Measurements from ENCODE around the gene CST4. TPM values are rescaled to one million over a fixed set of nuclear protein-coding genes. Genes with fewer than 3 reads are reported as not detected.

The CST4 gene
- total RNA-seq, 1 experiment from 2014 or later = not detected

GRCh38 chr20:23691675-23692074 lies 2.8 kb upstream of the CST4 start:
- CTCF ChIA-PET = interaction anchor here (0.7 kb wide), 1 partner anchor 197 kb away, joined by 3 read pairs; no protein-coding TSS in a partner anchor
- no peak overlapping the region for H3K4me3 Mint-ChIP-seq

GRCh38 chr20:23690581-23690980 lies 1.7 kb upstream of the CST4 start:
- H3K4me3 Mint-ChIP-seq = no peak overlapping the region
- POLR2A ChIA-PET = no interaction called here

More at GRCh38 chr20:23691675-23692074, 2.8 kb upstream of the CST4 start:
- POLR2A ChIA-PET = no interaction called here
- DNase-seq (ENCODE audit: low spot score) = no peak
- no peak overlapping the region for H3K27ac Mint-ChIP-seq
- H3K36me3 Mint-ChIP-seq = no peaks in the 10 kb centered on the region; the same call in 1 of the 2 replicates
- peaks cover 23% of the 10 kb centered on the region for H3K27me3 Mint-ChIP-seq (ENCODE audit: low read depth)
- peaks cover 42% of the 10 kb centered on the region for H3K4me1 Mint-ChIP-seq
- ATAC-seq = no peak
- TF ChIP-seq GRHL2 (CRISPR knock-in tag; IDR thresholded peaks at IDR 0.05; ENCODE audit: insufficient replicate concordance, severe bottlenecking) (no peak), FOXK1 (CRISPR knock-in tag; IDR thresholded peaks at IDR 0.05) (no peak), EMX1 (CRISPR knock-in tag; IDR thresholded peaks at IDR 0.05) (no peak), IRF2 (CRISPR knock-in tag; IDR thresholded peaks at IDR 0.05; ENCODE audit: borderline replicate concordance, low read depth) (no peak), ATF6 (CRISPR knock-in tag; IDR thresholded peaks at IDR 0.05) (no peak), HMGA2 (CRISPR knock-in tag; IDR thresholded peaks at IDR 0.05) (no peak), SP1 (CRISPR knock-in tag; conservative IDR thresholded peaks at IDR 0.05) (no peak), AFF4 (CRISPR knock-in tag; IDR thresholded peaks at IDR 0.05; ENCODE audit: borderline replicate concordance) (no peak), ZNF671 (CRISPR knock-in tag; IDR thresholded peaks at IDR 0.05) (no peak), STAT6 (CRISPR knock-in tag; conservative IDR thresholded peaks at IDR 0.05; ENCODE audit: low read depth) (no peak)
- peaks cover 21% of the 10 kb centered on the region for H3K9me3 Mint-ChIP-seq

GRCh38 chr20:23689399-23689690 lies 507 bp upstream of the CST4 start:
- ChIA-PET POLR2A (no interaction called here), CTCF (interaction anchor here (0.7 kb wide), 1 partner anchor 1306 kb away, joined by 3 read pairs; no protein-coding TSS in a partner anchor)
- Mint-ChIP-seq H3K9me3 (peaks cover 21% of the 10 kb centered on the region), H3K4me1 (peaks cover 19% of the 10 kb centered on the region), H3K27me3 (ENCODE audit: low read depth) (peaks cover 16% of the 10 kb centered on the region), H3K27ac (no peak overlapping the region), H3K36me3 (no peaks in the 10 kb centered on the region; the same call in 1 of the 2 replicates), H3K4me3 (no peak overlapping the region)
- DNase-seq (ENCODE audit: low spot score) (no peak), ATAC-seq (no peak)
- TF ChIP-seq SOX15 (CRISPR knock-in tag; IDR thresholded peaks at IDR 0.05) (no peak), CBFB (CRISPR knock-in tag; IDR thresholded peaks at IDR 0.05; ENCODE audit: low read depth) (no peak), GABPB1 (CRISPR knock-in tag; IDR thresholded peaks at IDR 0.05) (no peak), GRHL2 (CRISPR knock-in tag; IDR thresholded peaks at IDR 0.05; ENCODE audit: insufficient replicate concordance, severe bottlenecking) (no peak), SP1 (CRISPR knock-in tag; conservative IDR thresholded peaks at IDR 0.05) (no peak), ATF2 (CRISPR knock-in tag; IDR thresholded peaks at IDR 0.05; ENCODE audit: borderline replicate concordance, low read depth) (no peak), NR2C2 (CRISPR knock-in tag; IDR thresholded peaks at IDR 0.05) (no peak), NFE2L1 (CRISPR knock-in tag; IDR thresholded peaks at IDR 0.05) (no peak), ZNF232 (CRISPR knock-in tag; IDR thresholded peaks at IDR 0.05) (no peak), NR3C1 (CRISPR knock-in tag; conservative IDR thresholded peaks at IDR 0.05; ENCODE audit: low read depth) (no peak), ZSCAN18 (CRISPR knock-in tag; IDR thresholded peaks at IDR 0.05) (no peak), PREB (CRISPR knock-in tag; IDR thresholded peaks at IDR 0.05; ENCODE audit: borderline replicate concordance) (no peak)

More at GRCh38 chr20:23690581-23690980, 1.7 kb upstream of the CST4 start:
- Mint-ChIP-seq H3K36me3 (no peaks in the 10 kb centered on the region; the same call in 1 of the 2 replicates), H3K27ac (no peak overlapping the region), H3K4me1 (peaks cover 31% of the 10 kb centered on the region), H3K27me3 (ENCODE audit: low read depth) (peaks cover 17% of the 10 kb centered on the region), H3K9me3 (peaks cover 21% of the 10 kb centered on the region)
- CTCF ChIA-PET = no interaction called here
- DNase-seq (ENCODE audit: low spot score) = no peak
- ATAC-seq = no peak
- no peak for TF ChIP-seq ZBTB21 (CRISPR knock-in tag; IDR thresholded peaks at IDR 0.05; ENCODE audit: borderline replicate concordance)
- TF ChIP-seq CREB1 (CRISPR knock-in tag; IDR thresholded peaks at IDR 0.05) = no peak

Data from WTC11 (cell line).